Subcutaneous preadipocyte (primary cell): Measurements from ENCODE around the gene IL15. TPM values are rescaled to one million over a fixed set of nuclear protein-coding genes. Genes with fewer than 3 reads are reported as not detected.

Source experiments
- total RNA-seq: library from RNA; depleted of rRNA; stranded (reverse); fragments of >200 nt; gene quantifications from 2 replicates; pipeline ENCODE4 v1.2.3, GENCODE V29; 2012

Gene IL15
- total RNA-seq = 1.5 and 1.6 TPM in 2 replicates

DNA sequence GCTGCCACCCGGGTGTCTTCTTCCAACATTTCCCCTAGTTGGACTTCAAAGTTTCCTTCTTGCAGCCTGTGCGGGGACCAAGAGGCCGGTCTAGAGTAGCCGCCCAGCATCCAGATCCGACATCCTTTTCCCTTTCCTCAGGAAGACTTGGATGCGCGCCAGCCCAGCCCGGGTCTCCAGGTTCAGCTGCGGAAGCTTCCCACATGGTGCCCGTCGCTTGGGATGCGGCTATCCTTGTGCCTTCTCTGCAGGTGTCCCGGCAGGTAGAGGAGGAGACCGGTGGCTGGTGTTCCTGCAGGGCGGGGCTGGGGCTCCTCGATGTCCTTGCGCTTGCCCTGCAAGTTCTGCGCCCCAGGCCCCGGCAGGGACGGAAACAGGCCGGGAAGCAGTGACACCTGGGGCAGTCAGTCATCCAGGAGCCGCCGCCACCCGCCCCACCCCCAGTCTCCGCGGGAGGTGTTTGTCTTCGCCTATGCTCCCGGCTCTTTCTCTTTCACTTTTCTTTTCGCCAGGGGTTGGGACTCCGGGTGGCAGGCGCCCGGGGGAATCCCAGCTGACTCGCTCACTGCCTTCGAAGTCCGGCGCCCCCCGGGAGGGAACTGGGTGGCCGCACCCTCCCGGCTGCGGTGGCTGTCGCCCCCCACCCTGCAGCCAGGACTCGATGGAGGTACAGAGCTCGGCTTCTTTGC lies at the start of gene IL15:
Gene IL15 (plus strand): TSS at position 502 of the 689 bp plus-strand sequence. CDS start 82,882 bp downstream, outside the sequence.

